Measurements from ENCODE around the gene SPOCK1.

Gene SPOCK1

GRCh38 chr5:137231540-137231939, 267.6 kb downstream of the SPOCK1 start:
- H3K9ac ChIP-seq (ENCODE audit: insufficient read length), result no peak overlapping the region
- TF ChIP-seq EZH2 (IDR thresholded peaks at IDR 0.05) (no peak), FOXP2 (optimal IDR thresholded peaks at IDR 0.05; ENCODE audit: control extremely low read depth, extremely low read length, insufficient read depth) (no peak), POLR2AphosphoS5 (IDR thresholded peaks at IDR 0.05; ENCODE audit: borderline replicate concordance, low read depth, low read length) (no peak)
- H3K36me3 ChIP-seq (ENCODE audit: insufficient read depth, low read length), result no peaks in the 10 kb centered on the region
- H3K27ac ChIP-seq, result no peak overlapping the region
- DNase-seq (ENCODE audit: low read depth, low spot score), result no peak
- H3K4me3 ChIP-seq, result no peak overlapping the region
- H3K9me3 ChIP-seq (ENCODE audit: low read depth, low read length), result no peaks in the 10 kb centered on the region

GRCh38 chr5:137228816-137229215, 270.3 kb downstream of the SPOCK1 start:
- H3K27ac ChIP-seq, result no peak overlapping the region
- H3K36me3 ChIP-seq (ENCODE audit: insufficient read depth, low read length), result no peaks in the 10 kb centered on the region
- no peak overlapping the region for H3K4me3 ChIP-seq
- no peak for TF ChIP-seq EZH2 (IDR thresholded peaks at IDR 0.05)
- no peak for TF ChIP-seq FOXP2 (optimal IDR thresholded peaks at IDR 0.05; ENCODE audit: control extremely low read depth, extremely low read length, insufficient read depth)
- TF ChIP-seq POLR2AphosphoS5 (IDR thresholded peaks at IDR 0.05; ENCODE audit: borderline replicate concordance, low read depth, low read length), result no peak
- DNase-seq (ENCODE audit: low read depth, low spot score), result no peak
- no peak overlapping the region for H3K9ac ChIP-seq (ENCODE audit: insufficient read length)
- no peaks in the 10 kb centered on the region for H3K9me3 ChIP-seq (ENCODE audit: low read depth, low read length)

- Histone ChIP-seq H3K9ac (ENCODE audit: insufficient read length) (no peak overlapping the region), H3K27ac (no peak overlapping the region), H3K9me3 (ENCODE audit: low read depth, low read length) (no peaks in the 10 kb centered on the region), H3K4me3 (no peak overlapping the region), H3K36me3 (ENCODE audit: insufficient read depth, low read length) (no peaks in the 10 kb centered on the region)
- TF ChIP-seq EZH2 (IDR thresholded peaks at IDR 0.05) (no peak), FOXP2 (optimal IDR thresholded peaks at IDR 0.05; ENCODE audit: control extremely low read depth, extremely low read length, insufficient read depth) (no peak), POLR2AphosphoS5 (IDR thresholded peaks at IDR 0.05; ENCODE audit: borderline replicate concordance, low read depth, low read length) (no peak)
- no peak for DNase-seq (ENCODE audit: low read depth, low spot score)
Observed at GRCh38 chr5:137226081-137226480, 273.0 kb downstream of the SPOCK1 start.

GRCh38 chr5:137223324-137224295, 275.5 kb downstream of the SPOCK1 start:
- no peak overlapping the region for H3K4me3 ChIP-seq
- no peak overlapping the region for H3K9ac ChIP-seq (ENCODE audit: insufficient read length)
- TF ChIP-seq FOXP2 (optimal IDR thresholded peaks at IDR 0.05; ENCODE audit: control extremely low read depth, extremely low read length, insufficient read depth), result no peak
- TF ChIP-seq POLR2AphosphoS5 (IDR thresholded peaks at IDR 0.05; ENCODE audit: borderline replicate concordance, low read depth, low read length), result no peak
- TF ChIP-seq EZH2 (IDR thresholded peaks at IDR 0.05), result no peak
- DNase-seq (ENCODE audit: low read depth, low spot score), result no peak
- no peaks in the 10 kb centered on the region for H3K9me3 ChIP-seq (ENCODE audit: low read depth, low read length)
- H3K36me3 ChIP-seq (ENCODE audit: insufficient read depth, low read length), result no peaks in the 10 kb centered on the region
- H3K27ac ChIP-seq, result no peak overlapping the region

GRCh38 chr5:137221943-137222342, 277.2 kb downstream of the SPOCK1 start:
- Histone ChIP-seq H3K27ac (no peak overlapping the region), H3K9ac (ENCODE audit: insufficient read length) (no peak overlapping the region), H3K4me3 (no peak overlapping the region), H3K36me3 (ENCODE audit: insufficient read depth, low read length) (no peaks in the 10 kb centered on the region), H3K9me3 (ENCODE audit: low read depth, low read length) (no peaks in the 10 kb centered on the region)
- DNase-seq (ENCODE audit: low read depth, low spot score), result no peak
- no peak for TF ChIP-seq EZH2 (IDR thresholded peaks at IDR 0.05)
- TF ChIP-seq FOXP2 (optimal IDR thresholded peaks at IDR 0.05; ENCODE audit: control extremely low read depth, extremely low read length, insufficient read depth), result no peak
- no peak for TF ChIP-seq POLR2AphosphoS5 (IDR thresholded peaks at IDR 0.05; ENCODE audit: borderline replicate concordance, low read depth, low read length)

- Histone ChIP-seq H3K9me3 (ENCODE audit: low read depth, low read length) (no peaks in the 10 kb centered on the region), H3K36me3 (ENCODE audit: insufficient read depth, low read length) (no peaks in the 10 kb centered on the region), H3K9ac (ENCODE audit: insufficient read length) (no peak overlapping the region), H3K27ac (no peak overlapping the region), H3K4me3 (no peak overlapping the region)
- TF ChIP-seq POLR2AphosphoS5 (IDR thresholded peaks at IDR 0.05; ENCODE audit: borderline replicate concordance, low read depth, low read length) (no peak), EZH2 (IDR thresholded peaks at IDR 0.05) (no peak), FOXP2 (optimal IDR thresholded peaks at IDR 0.05; ENCODE audit: control extremely low read depth, extremely low read length, insufficient read depth) (no peak)
- no peak for DNase-seq (ENCODE audit: low read depth, low spot score)
Observed at GRCh38 chr5:137220523-137220927, 278.6 kb downstream of the SPOCK1 start.

GRCh38 chr5:137218896-137219295, 280.2 kb downstream of the SPOCK1 start:
- H3K4me3 ChIP-seq, result no peak overlapping the region
- H3K27ac ChIP-seq, result no peak overlapping the region
- H3K36me3 ChIP-seq (ENCODE audit: insufficient read depth, low read length), result no peaks in the 10 kb centered on the region
- H3K9me3 ChIP-seq (ENCODE audit: low read depth, low read length), result no peaks in the 10 kb centered on the region
- H3K9ac ChIP-seq (ENCODE audit: insufficient read length), result no peak overlapping the region
- DNase-seq (ENCODE audit: low read depth, low spot score), result no peak
- TF ChIP-seq POLR2AphosphoS5 (IDR thresholded peaks at IDR 0.05; ENCODE audit: borderline replicate concordance, low read depth, low read length) (no peak), EZH2 (IDR thresholded peaks at IDR 0.05) (no peak), FOXP2 (optimal IDR thresholded peaks at IDR 0.05; ENCODE audit: control extremely low read depth, extremely low read length, insufficient read depth) (no peak)

GRCh38 chr5:137218471-137218870, 280.7 kb downstream of the SPOCK1 start:
- no peak for DNase-seq (ENCODE audit: low read depth, low spot score)
- Histone ChIP-seq H3K27ac (no peak overlapping the region), H3K9me3 (ENCODE audit: low read depth, low read length) (no peaks in the 10 kb centered on the region), H3K36me3 (ENCODE audit: insufficient read depth, low read length) (no peaks in the 10 kb centered on the region), H3K4me3 (no peak overlapping the region), H3K9ac (ENCODE audit: insufficient read length) (no peak overlapping the region)
- TF ChIP-seq POLR2AphosphoS5 (IDR thresholded peaks at IDR 0.05; ENCODE audit: borderline replicate concordance, low read depth, low read length) (no peak), EZH2 (IDR thresholded peaks at IDR 0.05) (no peak), FOXP2 (optimal IDR thresholded peaks at IDR 0.05; ENCODE audit: control extremely low read depth, extremely low read length, insufficient read depth) (no peak)

Measured in SK-N-MC (cell line).